Astrocyte (in vitro differentiated cells and primary cell): ENCODE data around the gene ST6GALNAC3.

Source experiments
- EZH2 ChIP-seq: IDR thresholded peaks from 2 replicates; pipeline ENCODE4 v1.6.1; 2012; ENCODE audit warnings: mild to moderate bottlenecking, low read length, inconsistent platforms; ENCODE audit not compliant: insufficient read depth
- TF ChIP-seq, protein P1 (sequence below): IDR thresholded peaks from 2 replicates; pipeline ENCODE4 v1.5.1; 2011; ENCODE audit warnings: low read depth, mild to moderate bottlenecking, inconsistent platforms, low read length, moderate library complexity; ENCODE audit not compliant: insufficient read depth

DNA sequence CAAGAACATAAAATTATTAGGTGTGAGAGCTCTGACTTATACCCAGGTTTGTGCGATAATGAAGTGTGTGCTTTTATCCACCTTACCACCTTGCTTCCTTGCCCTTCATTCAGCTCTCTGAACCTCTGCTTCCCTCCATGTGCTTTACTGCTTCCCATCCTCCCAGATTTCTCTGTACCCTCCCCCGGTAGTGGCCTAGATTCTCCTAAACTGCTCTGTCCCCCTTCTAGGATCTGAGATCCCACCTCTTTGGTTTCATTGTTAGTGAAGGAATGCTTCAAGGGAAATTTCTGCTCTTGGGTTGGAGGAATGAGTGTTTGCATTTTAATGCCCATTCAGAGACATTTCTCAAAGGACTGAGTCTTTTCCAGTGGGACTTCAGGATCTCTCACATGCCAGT, 159.5 kb downstream of the ST6GALNAC3 start:
- TF ChIP-seq EZH2 = no peak
- TF ChIP-seq, protein P1, sequence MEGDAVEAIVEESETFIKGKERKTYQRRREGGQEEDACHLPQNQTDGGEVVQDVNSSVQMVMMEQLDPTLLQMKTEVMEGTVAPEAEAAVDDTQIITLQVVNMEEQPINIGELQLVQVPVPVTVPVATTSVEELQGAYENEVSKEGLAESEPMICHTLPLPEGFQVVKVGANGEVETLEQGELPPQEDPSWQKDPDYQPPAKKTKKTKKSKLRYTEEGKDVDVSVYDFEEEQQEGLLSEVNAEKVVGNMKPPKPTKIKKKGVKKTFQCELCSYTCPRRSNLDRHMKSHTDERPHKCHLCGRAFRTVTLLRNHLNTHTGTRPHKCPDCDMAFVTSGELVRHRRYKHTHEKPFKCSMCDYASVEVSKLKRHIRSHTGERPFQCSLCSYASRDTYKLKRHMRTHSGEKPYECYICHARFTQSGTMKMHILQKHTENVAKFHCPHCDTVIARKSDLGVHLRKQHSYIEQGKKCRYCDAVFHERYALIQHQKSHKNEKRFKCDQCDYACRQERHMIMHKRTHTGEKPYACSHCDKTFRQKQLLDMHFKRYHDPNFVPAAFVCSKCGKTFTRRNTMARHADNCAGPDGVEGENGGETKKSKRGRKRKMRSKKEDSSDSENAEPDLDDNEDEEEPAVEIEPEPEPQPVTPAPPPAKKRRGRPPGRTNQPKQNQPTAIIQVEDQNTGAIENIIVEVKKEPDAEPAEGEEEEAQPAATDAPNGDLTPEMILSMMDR = no peak
